H9 (cell line): ENCODE measurements around the gene TOMM70. TPM values are rescaled to one million over a fixed set of nuclear protein-coding genes. Genes with fewer than 3 reads are reported as not detected.
A peak's percentile ranks its signal among the peaks of the same experiment; 100 is the strongest.

Experiments
- DNase-seq: peaks from one replicate; pipeline ENCODE4 v3.0.0-alpha.2; 2017
- H2AFZ ChIP-seq: one replicate; pipeline ENCODE4 v1.6.1; 2013; ENCODE audit warnings: mild to moderate bottlenecking, low read length, control low read depth, moderate library complexity
- H2AK5ac ChIP-seq: 2 replicates; pipeline ENCODE4 v1.6.1; 2013; ENCODE audit warnings: low read length, control low read depth, mixed read lengths; ENCODE audit not compliant: insufficient read length
- H2BK120ac ChIP-seq: one replicate; pipeline ENCODE4 v1.6.1; 2013; ENCODE audit warnings: low read depth, mild to moderate bottlenecking, low read length, control low read depth, inconsistent platforms; ENCODE audit not compliant: poor library complexity, severe bottlenecking
- H2BK12ac ChIP-seq: 2 replicates; pipeline ENCODE4 v1.6.1; 2013; ENCODE audit warnings: low read length, control low read depth, mixed read lengths, low read depth; ENCODE audit not compliant: insufficient read length
- H2BK15ac ChIP-seq: 2 replicates; pipeline ENCODE4 v1.6.1; 2013; ENCODE audit warnings: low read depth, low read length, control low read depth
- H2BK20ac ChIP-seq: one replicate; pipeline ENCODE4 v1.6.1; 2013; ENCODE audit warnings: low read depth, mild to moderate bottlenecking, low read length, control low read depth, inconsistent platforms; ENCODE audit not compliant: poor library complexity, severe bottlenecking
- H2BK5ac ChIP-seq: 2 replicates; pipeline ENCODE4 v1.6.1; 2013; ENCODE audit warnings: low read length, control low read depth, mixed read lengths; ENCODE audit not compliant: insufficient read length
- H3K14ac ChIP-seq: 2 replicates; pipeline ENCODE4 v1.6.1; 2013; ENCODE audit warnings: low read length, control low read depth; ENCODE audit not compliant: insufficient read depth
- H3K18ac ChIP-seq: 2 replicates; pipeline ENCODE4 v1.6.1; 2013; ENCODE audit warnings: low read depth, mild to moderate bottlenecking, mixed read lengths, low read length, control low read depth; ENCODE audit not compliant: insufficient read length
- H3K23ac ChIP-seq: 2 replicates; pipeline ENCODE4 v1.6.1; 2013; ENCODE audit warnings: low read length, control low read depth, mixed read lengths, low read depth; ENCODE audit not compliant: insufficient read length
- H3K23me2 ChIP-seq: 2 replicates; pipeline ENCODE4 v1.6.1; 2013; ENCODE audit warnings: low read depth, mild to moderate bottlenecking, mixed read lengths, low read length, control low read depth; ENCODE audit not compliant: insufficient read length, poor library complexity, severe bottlenecking
- H3K27ac ChIP-seq: 2 replicates; pipeline ENCODE4 v1.5.1; 2013; ENCODE audit warnings: low read length, control low read depth, mixed read lengths, low read depth; ENCODE audit not compliant: insufficient read length
- H3K27me3 ChIP-seq: 2 replicates; pipeline ENCODE4 v1.6.1; 2013; ENCODE audit warnings: low read length, control low read depth, inconsistent platforms; ENCODE audit not compliant: insufficient read depth
- H3K4ac ChIP-seq: 2 replicates; pipeline ENCODE4 v1.6.1; 2013; ENCODE audit warnings: low read depth, mild to moderate bottlenecking, control low read depth, inconsistent platforms, low read length, moderate library complexity
- H3K4me1 ChIP-seq: 2 replicates; pipeline ENCODE4 v1.6.1; 2013; ENCODE audit warnings: low read length, control low read depth, inconsistent platforms; ENCODE audit not compliant: insufficient read depth
- H3K4me2 ChIP-seq: 2 replicates; pipeline ENCODE4 v1.6.1; 2013; ENCODE audit warnings: low read length, control low read depth, mixed read lengths; ENCODE audit not compliant: insufficient read length, insufficient read depth
- H3K56ac ChIP-seq: 2 replicates; pipeline ENCODE4 v1.6.1; 2013; ENCODE audit warnings: low read depth, mild to moderate bottlenecking, mixed read lengths, low read length, control low read depth; ENCODE audit not compliant: insufficient read length
- H3K79me1 ChIP-seq: 2 replicates; pipeline ENCODE4 v1.6.1; 2013; ENCODE audit warnings: low read depth, mild to moderate bottlenecking, moderate library complexity, low read length, control low read depth, inconsistent platforms; ENCODE audit not compliant: insufficient read depth, poor library complexity, severe bottlenecking
- H3K79me2 ChIP-seq: 2 replicates; pipeline ENCODE4 v1.6.1; 2013; ENCODE audit warnings: low read length, control low read depth, inconsistent platforms; ENCODE audit not compliant: insufficient read depth
- H3K9ac ChIP-seq: 2 replicates; pipeline ENCODE4 v1.6.1; 2013; ENCODE audit warnings: low read length, control low read depth, mixed read lengths; ENCODE audit not compliant: insufficient read length; ENCODE audit errors: extremely low read depth
- H3K9me3 ChIP-seq: one replicate; pipeline ENCODE4 v1.6.1; 2013; ENCODE audit warnings: low read depth, low read length, inconsistent platforms; ENCODE audit not compliant: control insufficient read depth
- H3T11ph ChIP-seq: one replicate; pipeline ENCODE4 v1.6.1; 2013; ENCODE audit warnings: mild to moderate bottlenecking, low read length, control low read depth, inconsistent platforms
- H4K20me1 ChIP-seq: one replicate; pipeline ENCODE4 v1.6.1; 2013; ENCODE audit not compliant: control insufficient read depth, insufficient read length, insufficient read depth
- H4K5ac ChIP-seq: 2 replicates; pipeline ENCODE4 v1.6.1; 2013; ENCODE audit warnings: low read depth, mild to moderate bottlenecking, mixed read lengths, low read length, control low read depth; ENCODE audit not compliant: insufficient read length
- H4K8ac ChIP-seq: replicated peaks from 2 replicates; pipeline ENCODE4 v1.6.1; 2013; ENCODE audit warnings: low read length, control low read depth, mixed read lengths, low read depth; ENCODE audit not compliant: insufficient read length
- H4K91ac ChIP-seq: 2 replicates; pipeline ENCODE4 v1.6.1; 2013; ENCODE audit warnings: low read depth, mild to moderate bottlenecking, moderate library complexity, mixed read lengths, low read length, control low read depth; ENCODE audit not compliant: insufficient read length
- H3K27ac Mint-ChIP-seq, 3 experiments: 2 replicates in 2 of 3; 3 replicates in 1 of 3; pipeline ENCODE4 v1.8.0; 2020 to 2021; ENCODE audit warnings: mixed read lengths in 3 of 3, mild to moderate bottlenecking in 1 of 3, moderate library complexity in 1 of 3
- H3K27me3 Mint-ChIP-seq: 2 replicates; pipeline ENCODE4 v1.8.0; 2021; ENCODE audit warnings: low read depth, mild to moderate bottlenecking, moderate library complexity, mixed read lengths
- H3K36me3 Mint-ChIP-seq, 3 experiments: 2 replicates in 2 of 3; 3 replicates in 1 of 3; pipeline ENCODE4 v1.8.0; 2020 to 2021; ENCODE audit warnings: low read depth in 3 of 3, mixed read lengths in 3 of 3; ENCODE audit not compliant: insufficient read depth in 1 of 3
- H3K4me1 Mint-ChIP-seq, 2 experiments: 2 replicates each; pipeline ENCODE4 v1.8.0; 2020; ENCODE audit warnings: mixed read lengths in 2 of 2
- H3K4me3 Mint-ChIP-seq, 2 experiments: 2 replicates in 1 of 2; 3 replicates in 1 of 2; pipeline ENCODE4 v1.8.0; 2020 to 2021; ENCODE audit warnings: mild to moderate bottlenecking in 2 of 2, mixed read lengths in 2 of 2, moderate library complexity in 1 of 2
- H3K9me3 Mint-ChIP-seq, 2 experiments: 2 replicates in 1 of 2; 3 replicates in 1 of 2; pipeline ENCODE4 v1.8.0; 2020; ENCODE audit warnings: mild to moderate bottlenecking in 2 of 2, mixed read lengths in 2 of 2, moderate library complexity in 1 of 2
- CTCF ChIP-seq: fragments of 200-600 bp; sonication (generic); conservative IDR thresholded peaks from 3 replicates; pipeline ENCODE4 v1.8.0; 2021; ENCODE audit warnings: antibody characterized with exemption, mild to moderate bottlenecking
- WGBS: extraction: QIAGEN DNeasy Blood & Tissue Kit; methylation state at CpG from one replicate; pipeline ENCODE4 v1.1.7; 2013; ENCODE audit warnings: missing lambda C conversion rate, low lambda C conversion rate, mixed read lengths; ENCODE audit not compliant: insufficient read length; ENCODE audit errors: extremely low coverage; 5-methylcytosine and 5-hydroxymethylcytosine counted together
- total RNA-seq: library from RNA; stranded (reverse); gene quantifications from 2 replicates; pipeline ENCODE4 v1.2.1, GENCODE V29; 2021

The TOMM70 gene
- total RNA-seq, 1 experiment from 2014 or later = 53.0 TPM

- Mint-ChIP-seq H3K9me3 (no peaks in the 10 kb centered on the region), H3K4me3 (peak overlapping the region; percentile 83 to 88), H3K36me3 (peaks cover 0 to under 1% (median 0%) of the 10 kb centered on the region in 3 experiments; a peak in 2 of 7 replicates), H3K4me1 (peaks cover 16 to 17% of the 10 kb centered on the region in 2 experiments), H3K27me3 (peaks cover 11% of the 10 kb centered on the region), H3K27ac (peak overlapping the region; percentile 2 to 95 (median 77); a peak in 4 of 7 replicates)
- Histone ChIP-seq H3K18ac (no peak overlapping the region), H3K23ac (no peak overlapping the region), H4K8ac (no peak overlapping the region), H2AK5ac (no peak overlapping the region), H4K5ac (no peak overlapping the region), H2BK5ac (no peak overlapping the region), H2BK12ac (no peak overlapping the region), H3K27ac (no peak overlapping the region), H3K23me2 (peaks cover 5% of the 10 kb centered on the region), H4K91ac (no peak overlapping the region), H2BK20ac (no peak overlapping the region), H2BK120ac (peak overlapping the region; percentile 7), H3K27me3 (no peaks in the 10 kb centered on the region), H4K20me1 (no peaks in the 10 kb centered on the region), H3K79me1 (no peaks in the 10 kb centered on the region), H3K79me2 (no peaks in the 10 kb centered on the region), H3K9me3 (no peaks in the 10 kb centered on the region), H3T11ph (no peak overlapping the region), H3K4me1 (no peaks in the 10 kb centered on the region), H3K14ac (no peak overlapping the region; the same call in 1 of the 2 replicates), H2AFZ (no peak overlapping the region), H3K56ac (no peak overlapping the region), H3K4me2 (peak overlapping the region; percentile 52), H3K4ac (no peak overlapping the region), H3K9ac (no peak overlapping the region), H2BK15ac (no peak overlapping the region)
- no peak for TF ChIP-seq CTCF
- WGBS = no CpG with 5 or more reads among the region's 14 CpGs
- DNase-seq = peak; percentile 41
Observed at GRCh38 chr3:100335434-100335833, 65.5 kb downstream of the TOMM70 start.
